NB4 (cell line): ENCODE data around the gene KCNQ4.

Experiments used
- CTCF ChIP-seq: IDR thresholded peaks from one replicate; pipeline ENCODE4 v1.5.1; 2012; ENCODE audit warnings: low read depth, low read length
- MYC ChIP-seq: IDR thresholded peaks from 2 replicates; pipeline ENCODE4 v1.6.1; 2011; ENCODE audit warnings: low read depth, low read length
- POLR2A ChIP-seq: IDR thresholded peaks from 2 replicates; pipeline ENCODE4 v1.6.1; 2011; ENCODE audit warnings: mild to moderate bottlenecking; ENCODE audit not compliant: insufficient read length; ENCODE audit errors: extremely low read depth
- TF ChIP-seq, protein P1 (sequence below): IDR thresholded peaks from 2 replicates; pipeline ENCODE4 v1.6.1; 2011; ENCODE audit warnings: low read depth, low read length

- TF ChIP-seq CTCF (no peak), POLR2A (no peak), MYC (no peak)
- TF ChIP-seq, protein P1, sequence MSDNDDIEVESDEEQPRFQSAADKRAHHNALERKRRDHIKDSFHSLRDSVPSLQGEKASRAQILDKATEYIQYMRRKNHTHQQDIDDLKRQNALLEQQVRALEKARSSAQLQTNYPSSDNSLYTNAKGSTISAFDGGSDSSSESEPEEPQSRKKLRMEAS: no peak
Observed at GRCh38 chr1:40782371-40782956, 1.1 kb upstream of the KCNQ4 start.
